C4-2B (cell line): ENCODE results near the gene TIPARP.

Experiments
- ZFX ChIP-seq: fragments of 450-650 bp; IDR thresholded peaks from 2 replicates; pipeline ENCODE4 v1.6.1; 2017
- TF ChIP-seq, protein P1 (sequence below): fragments of 450-650 bp; conservative IDR thresholded peaks from 2 replicates; pipeline ENCODE4 v1.5.1; 2017; ENCODE audit warnings: mild to moderate bottlenecking

- TF ChIP-seq, protein P1, sequence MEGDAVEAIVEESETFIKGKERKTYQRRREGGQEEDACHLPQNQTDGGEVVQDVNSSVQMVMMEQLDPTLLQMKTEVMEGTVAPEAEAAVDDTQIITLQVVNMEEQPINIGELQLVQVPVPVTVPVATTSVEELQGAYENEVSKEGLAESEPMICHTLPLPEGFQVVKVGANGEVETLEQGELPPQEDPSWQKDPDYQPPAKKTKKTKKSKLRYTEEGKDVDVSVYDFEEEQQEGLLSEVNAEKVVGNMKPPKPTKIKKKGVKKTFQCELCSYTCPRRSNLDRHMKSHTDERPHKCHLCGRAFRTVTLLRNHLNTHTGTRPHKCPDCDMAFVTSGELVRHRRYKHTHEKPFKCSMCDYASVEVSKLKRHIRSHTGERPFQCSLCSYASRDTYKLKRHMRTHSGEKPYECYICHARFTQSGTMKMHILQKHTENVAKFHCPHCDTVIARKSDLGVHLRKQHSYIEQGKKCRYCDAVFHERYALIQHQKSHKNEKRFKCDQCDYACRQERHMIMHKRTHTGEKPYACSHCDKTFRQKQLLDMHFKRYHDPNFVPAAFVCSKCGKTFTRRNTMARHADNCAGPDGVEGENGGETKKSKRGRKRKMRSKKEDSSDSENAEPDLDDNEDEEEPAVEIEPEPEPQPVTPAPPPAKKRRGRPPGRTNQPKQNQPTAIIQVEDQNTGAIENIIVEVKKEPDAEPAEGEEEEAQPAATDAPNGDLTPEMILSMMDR: no peak
- no peak for TF ChIP-seq ZFX
These were observed 57.4 kb downstream of the TIPARP start for GRCh38 chr3:156731813-156732212.
